22Rv1 (cell line): ENCODE results near the gene MDM1.

Experiments used
- H3K27ac ChIP-seq: fragments of 450-650 bp; 2 replicates; pipeline ENCODE4 v1.5.1; 2017
- ZFX ChIP-seq: fragments of 450-650 bp; IDR thresholded peaks from 2 replicates; pipeline ENCODE4 v1.6.1; 2017; ENCODE audit warnings: antibody characterized with exemption, borderline replicate concordance
- TF ChIP-seq, protein P1 (sequence below): fragments of 450-650 bp; IDR thresholded peaks from 2 replicates; pipeline ENCODE4 v1.5.1; 2017; ENCODE audit warnings: mild to moderate bottlenecking

The MDM1 gene

DNA sequence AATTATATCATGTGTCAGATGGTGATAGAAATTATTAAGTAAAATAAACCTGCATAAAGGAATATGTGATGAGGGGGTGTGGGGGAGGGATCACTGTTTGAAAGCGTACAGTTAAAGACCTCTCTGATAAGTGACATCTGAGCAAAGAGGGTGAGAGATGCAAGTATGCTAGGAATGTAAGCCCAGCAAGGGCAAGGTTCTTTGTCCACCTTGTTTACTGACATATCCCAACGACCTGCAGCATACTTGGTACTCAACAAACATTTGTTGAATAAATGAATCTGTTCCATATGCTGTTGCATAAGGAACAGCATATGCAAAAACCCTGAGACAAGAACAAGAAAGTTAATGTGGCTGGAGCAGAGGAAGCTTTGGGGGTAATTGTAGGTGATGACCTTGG is 12.0 kb upstream of the MDM1 start:
- TF ChIP-seq, protein P1, sequence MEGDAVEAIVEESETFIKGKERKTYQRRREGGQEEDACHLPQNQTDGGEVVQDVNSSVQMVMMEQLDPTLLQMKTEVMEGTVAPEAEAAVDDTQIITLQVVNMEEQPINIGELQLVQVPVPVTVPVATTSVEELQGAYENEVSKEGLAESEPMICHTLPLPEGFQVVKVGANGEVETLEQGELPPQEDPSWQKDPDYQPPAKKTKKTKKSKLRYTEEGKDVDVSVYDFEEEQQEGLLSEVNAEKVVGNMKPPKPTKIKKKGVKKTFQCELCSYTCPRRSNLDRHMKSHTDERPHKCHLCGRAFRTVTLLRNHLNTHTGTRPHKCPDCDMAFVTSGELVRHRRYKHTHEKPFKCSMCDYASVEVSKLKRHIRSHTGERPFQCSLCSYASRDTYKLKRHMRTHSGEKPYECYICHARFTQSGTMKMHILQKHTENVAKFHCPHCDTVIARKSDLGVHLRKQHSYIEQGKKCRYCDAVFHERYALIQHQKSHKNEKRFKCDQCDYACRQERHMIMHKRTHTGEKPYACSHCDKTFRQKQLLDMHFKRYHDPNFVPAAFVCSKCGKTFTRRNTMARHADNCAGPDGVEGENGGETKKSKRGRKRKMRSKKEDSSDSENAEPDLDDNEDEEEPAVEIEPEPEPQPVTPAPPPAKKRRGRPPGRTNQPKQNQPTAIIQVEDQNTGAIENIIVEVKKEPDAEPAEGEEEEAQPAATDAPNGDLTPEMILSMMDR = no peak
- TF ChIP-seq ZFX = no peak
- H3K27ac ChIP-seq = no peak overlapping the region

DNA sequence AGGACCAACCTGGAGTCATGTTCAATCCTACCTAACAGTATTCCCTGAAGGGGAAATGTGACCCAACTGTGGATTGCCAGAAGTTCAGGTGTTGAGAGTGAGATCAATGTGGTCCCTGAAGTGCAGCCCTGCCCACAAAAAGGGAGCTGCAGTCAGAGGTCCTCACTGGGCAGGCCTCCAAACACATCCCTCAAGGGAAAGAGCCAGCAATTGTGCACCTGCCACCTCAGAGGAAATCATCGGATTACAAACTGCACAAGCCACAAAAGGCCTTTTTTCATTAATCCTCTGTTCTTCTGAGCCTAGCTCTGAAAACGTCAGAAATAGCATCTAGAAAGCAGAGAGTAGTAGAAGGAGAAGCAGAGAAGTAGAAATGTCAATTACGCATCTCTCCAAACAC is 10.8 kb upstream of the MDM1 start:
- TF ChIP-seq, protein P1 = no peak
- TF ChIP-seq ZFX = no peak
- H3K27ac ChIP-seq = no peak overlapping the region

DNA sequence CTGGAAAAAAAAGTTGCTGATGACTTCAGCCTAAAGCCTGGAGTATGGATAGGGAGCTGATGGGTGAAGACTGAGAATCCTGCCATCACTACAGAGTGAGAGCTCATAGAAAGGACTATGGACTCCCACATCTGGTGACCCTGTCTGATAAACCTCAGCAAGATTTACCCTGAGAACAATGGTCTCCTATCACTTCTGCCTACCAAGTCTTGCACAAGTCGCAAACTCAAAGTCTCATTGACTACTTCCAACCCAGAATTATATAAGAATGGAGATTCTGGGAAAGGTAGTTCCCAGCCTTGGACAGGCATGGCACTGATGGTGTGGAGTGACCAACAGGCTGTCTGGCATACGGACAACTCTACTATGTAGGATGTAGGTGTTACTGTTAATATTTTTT is 9.7 kb upstream of the MDM1 start:
- no peak overlapping the region for H3K27ac ChIP-seq
- TF ChIP-seq, protein P1 = no peak
- no peak for TF ChIP-seq ZFX

DNA sequence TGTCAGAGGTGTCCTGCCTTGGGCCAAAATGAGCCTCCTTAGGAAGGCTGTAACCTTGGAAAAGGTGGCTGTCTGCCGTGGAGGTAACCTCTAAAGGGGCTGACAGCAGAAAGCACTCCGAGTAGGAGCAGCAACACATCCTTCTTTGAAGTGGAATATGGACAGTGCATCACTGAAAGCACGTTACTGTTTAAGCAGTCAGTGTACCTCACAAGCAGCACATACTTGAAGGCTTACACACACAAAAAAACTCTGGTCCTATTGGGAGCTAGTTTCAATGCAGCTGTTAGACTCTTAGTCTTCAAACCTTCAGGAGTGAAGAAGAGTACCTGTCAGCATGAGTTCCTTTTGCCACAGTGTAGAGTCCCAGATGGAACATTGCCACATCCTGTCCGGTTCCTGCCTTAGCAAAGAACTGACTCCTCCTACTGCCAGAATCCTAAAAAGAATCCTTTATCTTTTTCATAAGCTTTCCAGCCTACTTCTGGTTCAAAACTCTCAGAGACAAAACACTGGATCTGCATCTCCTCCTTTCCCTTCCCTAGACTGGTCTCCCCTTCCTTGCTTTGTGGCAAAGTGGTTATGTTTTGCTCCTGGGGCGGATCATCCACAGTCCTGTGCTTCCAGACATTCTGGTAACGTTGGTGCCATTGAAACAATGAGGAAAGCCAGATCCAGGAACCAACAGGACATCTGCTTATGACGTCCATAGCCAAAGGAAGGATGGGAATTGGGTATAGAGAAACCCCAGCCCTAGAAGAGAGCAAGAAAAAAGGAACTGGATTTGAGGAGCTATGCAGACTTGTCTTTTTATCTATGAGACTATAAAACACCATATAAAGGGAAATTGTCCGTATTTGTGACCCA is 8.5 kb upstream of the MDM1 start:
- TF ChIP-seq ZFX = no peak
- TF ChIP-seq, protein P1 = no peak
- H3K27ac ChIP-seq = no peak overlapping the region

DNA sequence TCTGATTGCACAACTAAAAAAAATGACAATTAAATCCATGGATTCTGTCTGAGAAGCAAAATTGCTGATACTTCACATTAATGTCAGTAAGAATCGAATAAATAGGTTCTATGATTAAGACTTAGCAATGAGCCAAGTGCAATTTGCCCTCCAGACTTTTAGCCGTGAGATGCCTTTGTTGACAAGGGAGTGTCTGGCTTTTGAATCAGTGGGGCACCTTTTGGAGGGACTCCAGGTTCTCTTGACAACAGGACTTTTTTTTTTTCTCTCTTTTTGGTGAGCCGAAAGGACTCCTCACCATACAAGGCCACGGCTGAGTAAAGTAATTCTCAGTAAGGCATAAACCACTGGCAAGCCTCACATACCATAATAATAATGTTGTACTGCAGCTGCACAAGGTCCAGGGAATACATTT is 4.7 kb upstream of the MDM1 start:
- H3K27ac ChIP-seq = 0 out of 2 replicates have a peak overlapping the region, but pooled peaks have one; percentile 4
- TF ChIP-seq, protein P1 = no peak
- TF ChIP-seq ZFX = no peak

DNA sequence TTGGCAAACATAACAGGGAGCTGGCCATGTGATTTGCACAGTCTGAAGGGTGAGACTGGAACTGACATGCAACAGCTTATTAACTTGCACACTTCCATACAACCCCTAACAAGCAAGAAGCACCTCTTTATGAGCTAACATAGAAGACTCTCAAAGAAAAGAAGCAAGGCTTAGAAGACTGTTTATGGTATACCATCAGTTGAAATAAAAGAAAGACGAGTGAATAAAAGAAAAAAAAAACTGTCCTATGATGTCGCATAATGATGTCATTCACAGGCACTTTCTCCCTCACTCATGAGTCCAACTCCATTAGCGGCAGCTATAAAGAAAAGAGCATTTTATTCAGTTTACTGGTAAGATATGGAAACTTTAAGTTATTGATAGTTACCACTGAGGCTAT is 3.3 kb upstream of the MDM1 start:
- no peak overlapping the region for H3K27ac ChIP-seq
- TF ChIP-seq ZFX = no peak
- TF ChIP-seq, protein P1 = no peak

DNA sequence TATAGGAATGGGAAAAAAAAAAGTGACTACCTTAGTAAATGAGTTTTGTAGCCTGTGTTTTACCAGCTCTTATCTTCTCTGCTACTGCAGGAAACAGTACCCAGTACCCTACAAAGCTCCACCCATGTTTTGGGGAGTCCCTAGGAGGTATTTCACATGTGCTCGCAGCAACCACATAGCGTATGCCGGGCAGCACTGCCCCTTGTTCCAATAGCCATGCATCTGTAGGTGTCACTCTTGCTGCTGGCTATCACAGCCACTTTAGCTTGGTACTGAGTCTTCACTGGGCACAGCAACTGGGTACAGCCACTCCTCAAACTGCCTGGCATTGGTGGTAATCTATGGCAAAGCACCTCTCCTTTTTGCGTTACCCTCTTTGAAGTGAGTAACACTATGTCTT is 2.0 kb upstream of the MDM1 start:
- TF ChIP-seq ZFX = no peak
- TF ChIP-seq, protein P1 = peak; percentile 13; the same call in 1 of the 2 replicates
- H3K27ac ChIP-seq = no peak overlapping the region
